Immature natural killer cell (primary cell): ENCODE measurements around the gene ZMYM2. TPM values are rescaled to one million over a fixed set of nuclear protein-coding genes. Genes with fewer than 3 reads are reported as not detected.
"Not testable (repeated sequence)": the region's sequence is repeated elsewhere in the genome, so short reads cannot be mapped to it uniquely, and the experiment has no call there.

Source experiments
- DNase-seq, 3 donors: peaks; one replicate each; pipeline ENCODE4 v3.0.0; 2022; ENCODE audit warnings: mixed read lengths in 1 of 3
- H3K27ac Mint-ChIP-seq, 6 donors: one replicate each; pipeline ENCODE4 v1.8.0; 2020; ENCODE audit warnings: mixed read lengths in 6 of 6, mild to moderate bottlenecking in 5 of 6, inconsistent platforms in 4 of 6, moderate library complexity in 3 of 6
- H3K27me3 Mint-ChIP-seq, 3 donors: one replicate each; pipeline ENCODE4 v1.8.0; 2020 to 2021; ENCODE audit warnings: low read depth in 3 of 3, mild to moderate bottlenecking in 3 of 3, mixed read lengths in 3 of 3, moderate library complexity in 3 of 3, inconsistent platforms in 1 of 3
- H3K36me3 Mint-ChIP-seq, 3 donors: one replicate each; pipeline ENCODE4 v1.8.0; 2020; ENCODE audit warnings: mixed read lengths in 3 of 3, inconsistent platforms in 2 of 3, mild to moderate bottlenecking in 2 of 3
- H3K4me1 Mint-ChIP-seq, 2 donors: one replicate each; pipeline ENCODE4 v1.8.0; 2020; ENCODE audit warnings: inconsistent platforms in 2 of 2, mild to moderate bottlenecking in 2 of 2, mixed read lengths in 2 of 2, moderate library complexity in 1 of 2
- H3K4me3 Mint-ChIP-seq, 5 donors: one replicate each; pipeline ENCODE4 v1.8.0; 2020; ENCODE audit warnings: mild to moderate bottlenecking in 5 of 5, mixed read lengths in 5 of 5, inconsistent platforms in 3 of 5, moderate library complexity in 3 of 5
- H3K9me3 Mint-ChIP-seq, 6 donors: one replicate each; pipeline ENCODE4 v1.8.0; 2020; ENCODE audit warnings: mild to moderate bottlenecking in 6 of 6, mixed read lengths in 6 of 6, inconsistent platforms in 4 of 6, moderate library complexity in 3 of 6
- polyA plus RNA-seq, 3 donors: library from polyadenylated mRNA; unstranded; fragments of 300-500 nt; fragmentation: Illumina TruSeq; gene quantifications; one replicate each; pipeline ENCODE4 v1.2.3, GENCODE V29; 2021

The ZMYM2 gene
- polyA plus RNA-seq, 3 donors from 2014 or later: 6.7 to 12.6 (median 11.2) TPM

- Mint-ChIP-seq H3K4me1 (peaks cover 34 to 45% of the 10 kb centered on the region in 2 donors), H3K27ac (peak overlapping the region in 5 of 6 donors; percentile 25 to 96 (median 54)), H3K27me3 (peaks cover 8 to 14% (median 8%) of the 10 kb centered on the region in 3 donors), H3K4me3 (peak overlapping the region in 1 of 5 donors; percentile 7), H3K9me3 (no peaks in the 10 kb centered on the region), H3K36me3 (peaks cover 0 to 5% (median 0%) of the 10 kb centered on the region in 3 donors)
- no peak for DNase-seq
Measured at GRCh38 chr13:19961489-19961888, 3.0 kb downstream of the ZMYM2 start.

- H3K4me1 Mint-ChIP-seq: peaks cover 33 to 45% of the 10 kb centered on the region in 2 donors
- peaks cover 2 to 8% (median 2%) of the 10 kb centered on the region in 3 donors for H3K36me3 Mint-ChIP-seq
- H3K9me3 Mint-ChIP-seq: no peaks in the 10 kb centered on the region
- no peak for DNase-seq
- peaks cover 8 to 11% (median 8%) of the 10 kb centered on the region in 3 donors for H3K27me3 Mint-ChIP-seq
- H3K4me3 Mint-ChIP-seq: no peak overlapping the region
- H3K27ac Mint-ChIP-seq: peak overlapping the region in 5 of 6 donors; percentile 3 to 96 (median 68)
Measured at GRCh38 chr13:19961924-19962323, 3.4 kb downstream of the ZMYM2 start.

- peaks cover 36 to 45% of the 10 kb centered on the region in 2 donors for H3K4me1 Mint-ChIP-seq
- H3K27me3 Mint-ChIP-seq: peaks cover 8 to 9% (median 8%) of the 10 kb centered on the region in 3 donors
- no peak overlapping the region for H3K4me3 Mint-ChIP-seq
- no peak for DNase-seq
- no peaks in the 10 kb centered on the region for H3K9me3 Mint-ChIP-seq
- no peak overlapping the region for H3K27ac Mint-ChIP-seq
- peaks cover 4 to 10% (median 5%) of the 10 kb centered on the region in 3 donors for H3K36me3 Mint-ChIP-seq
Measured at GRCh38 chr13:19962894-19963293, 4.4 kb downstream of the ZMYM2 start.

GRCh38 chr13:19967621-19968020 is 9.1 kb downstream of the ZMYM2 start:
- Mint-ChIP-seq H3K36me3 (peaks cover 5 to 10% (median 6%) of the 10 kb centered on the region in 3 donors), H3K9me3 (no peaks in the 10 kb centered on the region), H3K4me1 (peaks cover 13 to 14% of the 10 kb centered on the region in 2 donors), H3K4me3 (no peak overlapping the region), H3K27me3 (no peaks in the 10 kb centered on the region), H3K27ac (peak overlapping the region in 1 of 6 donors; percentile 33)
- no peak for DNase-seq

- not testable (repeated sequence) for H3K27me3 Mint-ChIP-seq, H3K27ac Mint-ChIP-seq, DNase-seq, H3K4me3 Mint-ChIP-seq
- Mint-ChIP-seq H3K4me1 (peaks cover 11 to 44% of the 10 kb centered on the region in 2 donors), H3K36me3 (peaks cover 20 to 37% (median 27%) of the 10 kb centered on the region in 3 donors), H3K9me3 (peaks cover 6 to 12% (median 9%) of the 10 kb centered on the region in 6 donors)
Measured at GRCh38 chr13:19974498-19975009, 16.0 kb downstream of the ZMYM2 start.

GRCh38 chr13:19978831-19979437 is 20.4 kb downstream of the ZMYM2 start:
- Mint-ChIP-seq H3K36me3 (peaks cover 34 to 44% (median 35%) of the 10 kb centered on the region in 3 donors), H3K4me3 (no peak overlapping the region), H3K4me1 (peaks cover 18 to 59% of the 10 kb centered on the region in 2 donors)

GRCh38 chr13:19981685-19982238 is 23.2 kb downstream of the ZMYM2 start:
- no peak for DNase-seq
- H3K27me3 Mint-ChIP-seq: peaks cover 0 to 7% (median 2%) of the 10 kb centered on the region in 3 donors
- peaks cover 6 to 12% (median 9%) of the 10 kb centered on the region in 6 donors for H3K9me3 Mint-ChIP-seq
- peaks cover 25 to 28% (median 25%) of the 10 kb centered on the region in 3 donors for H3K36me3 Mint-ChIP-seq
- peaks cover 21 to 48% of the 10 kb centered on the region in 2 donors for H3K4me1 Mint-ChIP-seq
- peak overlapping the region in 2 of 6 donors; percentile 13 to 46 for H3K27ac Mint-ChIP-seq
- H3K4me3 Mint-ChIP-seq: no peak overlapping the region

More at GRCh38 chr13:19978831-19979437, 20.4 kb downstream of the ZMYM2 start:
- Mint-ChIP-seq H3K27ac (peak overlapping the region in 1 of 6 donors; percentile 33), H3K9me3 (peaks cover 6 to 12% (median 9%) of the 10 kb centered on the region in 6 donors), H3K27me3 (peaks cover 0 to 7% (median 2%) of the 10 kb centered on the region in 3 donors)
- no peak for DNase-seq

- H3K36me3 Mint-ChIP-seq: peaks cover 20 to 26% (median 25%) of the 10 kb centered on the region in 3 donors
- H3K27me3 Mint-ChIP-seq: peaks cover 0 to 7% (median 2%) of the 10 kb centered on the region in 3 donors
- H3K9me3 Mint-ChIP-seq: peaks cover 6 to 12% (median 9%) of the 10 kb centered on the region in 6 donors
- peak overlapping the region in 2 of 6 donors; percentile 25 to 34 for H3K27ac Mint-ChIP-seq
- DNase-seq: no peak
- H3K4me1 Mint-ChIP-seq: peaks cover 20 to 47% of the 10 kb centered on the region in 2 donors
- no peak overlapping the region for H3K4me3 Mint-ChIP-seq
Measured at GRCh38 chr13:19982447-19983043, 24.0 kb downstream of the ZMYM2 start.

GRCh38 chr13:19984430-19985218 is 26.1 kb downstream of the ZMYM2 start:
- Mint-ChIP-seq H3K27me3 (peaks cover 0 to 7% (median 2%) of the 10 kb centered on the region in 3 donors), H3K27ac (peak overlapping the region in 1 of 6 donors; percentile 17), H3K4me3 (no peak overlapping the region), H3K4me1 (peaks cover 19 to 57% of the 10 kb centered on the region in 2 donors), H3K9me3 (peaks cover 0 to 2% (median 0%) of the 10 kb centered on the region in 6 donors), H3K36me3 (peaks cover 7 to 13% (median 12%) of the 10 kb centered on the region in 3 donors)
- peak in 1 of 3 donors; percentile 10 for DNase-seq

GRCh38 chr13:19985219-19985556 is 26.7 kb downstream of the ZMYM2 start:
- Mint-ChIP-seq H3K4me1 (peaks cover 25 to 63% of the 10 kb centered on the region in 2 donors), H3K36me3 (peaks cover 2 to 16% (median 9%) of the 10 kb centered on the region in 3 donors), H3K27ac (no peak overlapping the region), H3K27me3 (peaks cover 0 to 7% (median 2%) of the 10 kb centered on the region in 3 donors), H3K4me3 (no peak overlapping the region), H3K9me3 (peaks cover 0 to 1% (median 0%) of the 10 kb centered on the region in 6 donors)
- no peak for DNase-seq

- H3K9me3 Mint-ChIP-seq: no peaks in the 10 kb centered on the region
- peak overlapping the region in 1 of 6 donors; percentile 54 for H3K27ac Mint-ChIP-seq
- no peaks in the 10 kb centered on the region for H3K27me3 Mint-ChIP-seq
- DNase-seq: no peak
- H3K4me3 Mint-ChIP-seq: no peak overlapping the region
- H3K4me1 Mint-ChIP-seq: peaks cover 18 to 50% of the 10 kb centered on the region in 2 donors
- peaks cover 15 to 19% (median 18%) of the 10 kb centered on the region in 3 donors for H3K36me3 Mint-ChIP-seq
Measured at GRCh38 chr13:19991531-19991930, 33.0 kb downstream of the ZMYM2 start.

GRCh38 chr13:19993024-19993423 is 34.5 kb downstream of the ZMYM2 start:
- H3K4me1 Mint-ChIP-seq: peaks cover 21 to 57% of the 10 kb centered on the region in 2 donors
- H3K27ac Mint-ChIP-seq: no peak overlapping the region
- no peaks in the 10 kb centered on the region for H3K9me3 Mint-ChIP-seq
- no peak for DNase-seq
- no peak overlapping the region for H3K4me3 Mint-ChIP-seq
- H3K36me3 Mint-ChIP-seq: peaks cover 15 to 29% (median 19%) of the 10 kb centered on the region in 3 donors
- H3K27me3 Mint-ChIP-seq: peaks cover 0 to 2% (median 0%) of the 10 kb centered on the region in 3 donors

- peaks cover 0 to 3% (median 0%) of the 10 kb centered on the region in 3 donors for H3K27me3 Mint-ChIP-seq
- no peak for DNase-seq
- peaks cover 26 to 69% of the 10 kb centered on the region in 2 donors for H3K4me1 Mint-ChIP-seq
- peaks cover 0 to 26% (median 4%) of the 10 kb centered on the region in 3 donors for H3K36me3 Mint-ChIP-seq
- no peak overlapping the region for H3K4me3 Mint-ChIP-seq
- no peak overlapping the region for H3K27ac Mint-ChIP-seq
- no peaks in the 10 kb centered on the region for H3K9me3 Mint-ChIP-seq
Measured at GRCh38 chr13:19998960-19999359, 40.4 kb downstream of the ZMYM2 start.
